Right atrium auricular region (tissue), 2 donors: ENCODE measurements around the gene CLN3. TPM values are rescaled to one million over a fixed set of nuclear protein-coding genes. Genes with fewer than 3 reads are reported as not detected.

Experiments
- DNase-seq: peaks from one replicate; pipeline ENCODE4 v3.0.0-alpha.2; 2019; ENCODE audit warnings: low spot score
- H3K27ac ChIP-seq, 2 donors: fragments of 200-600 bp; sonication (generic); 1 replicate in 1 of 2; 2 replicates in 1 of 2; pipeline ENCODE4 v1.5.1; 2016 to 2019
- H3K27me3 ChIP-seq, 2 donors: fragments of 200-600 bp; sonication (generic); one replicate each; pipeline versions ENCODE4 v1.5.1 to v1.6.0; 2017 to 2019
- H3K36me3 ChIP-seq: fragments of 200-600 bp; sonication (generic); one replicate; pipeline ENCODE4 v1.5.1; 2016
- H3K4me1 ChIP-seq, 2 donors: fragments of 200-600 bp; sonication (generic); one replicate each; pipeline versions ENCODE4 v1.5.1 to v1.6.0; 2017 to 2019
- H3K4me3 ChIP-seq, 2 donors: fragments of 200-600 bp; sonication (generic); 1 replicate in 1 of 2; 2 replicates in 1 of 2; pipeline ENCODE4 v1.5.1; 2017 to 2019; ENCODE audit warnings: mild to moderate bottlenecking in 1 of 2, moderate library complexity in 1 of 2
- H3K9me3 ChIP-seq, 2 donors: fragments of 200-600 bp; sonication (generic); one replicate each; pipeline ENCODE4 v1.5.1; 2019
- CTCF ChIP-seq, 2 donors: fragments of 200-600 bp; sonication (generic); IDR thresholded peaks; one replicate each; pipeline ENCODE4 v1.5.1; 2019; ENCODE audit warnings: antibody characterized with exemption in 2 of 2
- total RNA-seq, 2 donors: library from RNA; depleted of rRNA; stranded (reverse); fragments of >200 nt; gene quantifications; one replicate each; pipeline ENCODE4 v1.1.0, GENCODE V29; 2016

Gene CLN3
- total RNA-seq, 2 donors from 2014 or later, result 16.5 to 16.9 TPM

- Histone ChIP-seq H3K4me3 (no peak overlapping the region), H3K4me1 (no peaks in the 10 kb centered on the region), H3K36me3 (no peaks in the 10 kb centered on the region), H3K9me3 (no peaks in the 10 kb centered on the region), H3K27ac (no peak overlapping the region), H3K27me3 (no peaks in the 10 kb centered on the region)
- DNase-seq, result no peak
- TF ChIP-seq CTCF (IDR thresholded peaks at IDR 0.05), result no peak
Measured at GRCh38 chr16:28499854-28500253, 8.0 kb upstream of the CLN3 start.

- H3K9me3 ChIP-seq, result no peaks in the 10 kb centered on the region
- no peak for TF ChIP-seq CTCF (IDR thresholded peaks at IDR 0.05)
- DNase-seq, result no peak
Measured at GRCh38 chr16:28498666-28499381, 7.0 kb upstream of the CLN3 start.

DNA sequence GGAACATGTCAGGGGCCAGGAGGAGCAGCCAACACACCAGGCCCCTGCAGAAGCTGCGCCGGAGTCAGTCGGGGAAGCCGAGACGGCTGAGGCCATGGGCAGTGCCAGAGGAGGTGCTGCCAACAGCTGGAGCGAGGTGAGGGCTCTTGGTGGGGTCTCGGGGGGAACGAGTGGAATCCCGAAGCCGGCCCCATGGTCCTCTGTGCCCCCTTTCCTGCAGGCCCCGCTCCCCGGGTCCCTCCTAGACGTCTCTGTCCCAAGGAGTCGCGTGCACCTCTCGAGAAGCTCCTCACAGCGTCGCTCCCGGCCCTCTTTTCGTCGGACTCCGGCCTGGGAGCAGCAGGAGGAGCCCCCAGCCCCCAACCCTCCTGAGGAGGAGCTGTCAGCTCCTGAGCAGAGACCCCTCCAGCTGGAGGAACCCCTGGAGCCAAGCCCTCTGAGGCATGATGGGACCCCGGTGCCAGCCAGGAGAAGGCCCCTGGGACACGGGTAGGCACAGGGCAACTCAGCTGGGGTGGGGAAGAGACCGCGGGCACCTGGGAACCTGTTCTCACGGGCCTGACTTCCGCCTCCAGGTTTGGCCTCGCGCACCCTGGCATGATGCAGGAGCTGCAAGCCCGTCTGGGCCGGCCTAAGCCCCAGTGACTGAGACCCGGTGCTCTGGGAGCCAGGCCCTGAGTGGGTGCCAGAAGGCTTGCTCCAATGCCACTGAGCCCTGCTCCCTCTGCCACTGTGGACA lies 6.2 kb upstream of the CLN3 start:
- no peaks in the 10 kb centered on the region for H3K36me3 ChIP-seq
- DNase-seq, result no peak
- no peak for TF ChIP-seq CTCF (IDR thresholded peaks at IDR 0.05)
- no peak overlapping the region for H3K27ac ChIP-seq
- H3K27me3 ChIP-seq, result no peaks in the 10 kb centered on the region
- no peaks in the 10 kb centered on the region for H3K9me3 ChIP-seq
- no peak overlapping the region for H3K4me3 ChIP-seq
- no peaks in the 10 kb centered on the region for H3K4me1 ChIP-seq

More at GRCh38 chr16:28498666-28499381, 7.0 kb upstream of the CLN3 start:
- Histone ChIP-seq H3K4me3 (no peak overlapping the region), H3K27me3 (no peaks in the 10 kb centered on the region), H3K36me3 (no peaks in the 10 kb centered on the region), H3K4me1 (no peaks in the 10 kb centered on the region), H3K27ac (no peak overlapping the region)

DNA sequence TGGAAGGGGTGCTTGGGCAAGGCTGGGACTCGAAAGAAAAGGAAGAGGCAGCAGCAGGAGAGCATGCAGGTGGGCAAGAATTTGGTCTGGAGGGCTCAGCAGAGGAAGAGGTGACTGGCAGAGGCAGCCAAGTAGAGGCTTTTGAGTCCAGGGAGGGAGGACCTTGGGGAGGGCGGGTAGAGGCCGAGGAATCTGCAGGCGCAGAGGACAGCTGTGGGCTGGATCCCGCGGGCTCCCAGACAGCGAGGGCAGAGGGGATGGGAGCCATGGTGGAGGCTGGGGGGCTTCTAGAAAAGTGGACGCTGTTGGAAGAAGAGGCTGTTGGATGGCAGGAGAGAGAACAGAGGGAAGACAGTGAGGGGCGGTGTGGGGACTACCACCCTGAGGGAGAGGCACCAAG lies 5.5 kb upstream of the CLN3 start:
- H3K27me3 ChIP-seq, result no peaks in the 10 kb centered on the region
- no peaks in the 10 kb centered on the region for H3K36me3 ChIP-seq
- TF ChIP-seq CTCF (IDR thresholded peaks at IDR 0.05), result no peak
- no peaks in the 10 kb centered on the region for H3K9me3 ChIP-seq
- H3K4me1 ChIP-seq, result no peaks in the 10 kb centered on the region
- H3K27ac ChIP-seq, result no peak overlapping the region
- H3K4me3 ChIP-seq, result no peak overlapping the region
- DNase-seq, result no peak

DNA sequence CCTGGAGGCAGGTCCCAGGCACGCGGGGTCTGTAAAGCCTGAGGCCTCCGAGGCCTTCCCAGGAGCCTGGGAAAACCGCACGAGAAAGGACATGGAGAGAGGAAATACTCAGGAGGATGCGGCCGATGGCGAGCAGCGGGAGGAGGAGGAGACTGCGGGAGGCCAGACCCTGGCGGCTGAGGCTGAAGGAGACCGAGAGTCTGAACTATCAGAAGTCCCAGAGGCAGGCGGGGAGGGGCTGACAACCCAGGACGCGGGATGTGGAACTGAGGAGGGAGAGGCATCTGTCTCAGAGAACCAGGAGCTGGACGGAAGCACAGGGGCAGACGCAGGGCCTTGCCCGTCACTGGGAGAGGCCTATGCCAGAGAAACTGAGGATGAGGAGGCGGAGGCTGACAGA lies 5.0 kb upstream of the CLN3 start:
- Histone ChIP-seq H3K4me1 (no peaks in the 10 kb centered on the region), H3K9me3 (no peaks in the 10 kb centered on the region), H3K4me3 (no peak overlapping the region), H3K27ac (no peak overlapping the region), H3K27me3 (no peaks in the 10 kb centered on the region), H3K36me3 (no peaks in the 10 kb centered on the region)
- TF ChIP-seq CTCF (IDR thresholded peaks at IDR 0.05), result no peak
- DNase-seq, result no peak
